Transverse colon (tissue), 4 donors: ENCODE measurements around the gene KCTD19. TPM values are rescaled to one million over a fixed set of nuclear protein-coding genes. Genes with fewer than 3 reads are reported as not detected.

Experiments
- DNase-seq: peaks from one replicate; pipeline ENCODE4 v3.0.0-alpha.2; 2019
- H3K27ac ChIP-seq, 4 donors: fragments of 200-600 bp; sonication (generic); 2 replicates each; pipeline ENCODE4 v1.5.1; 2016 to 2018; ENCODE audit warnings: inconsistent platforms in 4 of 4
- H3K27me3 ChIP-seq: fragments of 200-600 bp; sonication (generic); 2 replicates; pipeline ENCODE4 v1.5.1; 2017; ENCODE audit warnings: inconsistent platforms
- H3K36me3 ChIP-seq, 4 donors: fragments of 200-600 bp; sonication (generic); 2 replicates each; pipeline ENCODE4 v1.5.1; 2017 to 2019; ENCODE audit warnings: inconsistent platforms in 4 of 4
- H3K4me1 ChIP-seq, 4 donors: fragments of 200-600 bp; sonication (generic); 2 replicates each; pipeline ENCODE4 v1.5.1; 2017 to 2020; ENCODE audit warnings: inconsistent platforms in 4 of 4
- H3K4me3 ChIP-seq, 4 donors: fragments of 200-600 bp; sonication (generic); 1 replicate in 1 of 4; 2 replicates in 3 of 4; pipeline versions ENCODE4 v1.5.1 to v1.6.1; 2017 to 2019; ENCODE audit warnings: inconsistent platforms in 4 of 4
- H3K9me3 ChIP-seq, 2 donors: fragments of 200-600 bp; sonication (generic); 2 replicates each; pipeline ENCODE4 v1.5.1; 2017 to 2019; ENCODE audit warnings: inconsistent platforms in 2 of 2
- CTCF ChIP-seq, 5 experiments: fragments of 200-600 bp in 3 of 5; fragments of 450-650 bp in 2 of 5; sonication (generic) in 3 of 5; IDR thresholded peaks; 1 replicate in 2 of 5; 2 replicates in 3 of 5; pipeline ENCODE4 v1.5.1; 2016 to 2017; ENCODE audit warnings: antibody characterized with exemption in 5 of 5, inconsistent platforms in 3 of 5, mild to moderate bottlenecking in 2 of 5, moderate library complexity in 1 of 5
- EP300 ChIP-seq: sonication (generic); formaldehyde crosslinking; IDR thresholded peaks from one replicate; pipeline ENCODE4 v1.6.1; 2017; ENCODE audit warnings: antibody characterized with exemption, low read depth
- POLR2A ChIP-seq: fragments of 450-650 bp; IDR thresholded peaks from one replicate; pipeline ENCODE4 v1.6.1; 2016; ENCODE audit warnings: antibody characterized with exemption, mild to moderate bottlenecking, moderate library complexity
- POLR2AphosphoS5 ChIP-seq, 3 donors: sonication (generic); formaldehyde crosslinking; IDR thresholded peaks; one replicate each; pipeline ENCODE4 v1.6.1; 2016; ENCODE audit warnings: antibody characterized with exemption in 3 of 3
- WGBS, 2 donors: methylation state at CpG; one replicate each; pipeline ENCODE4 v1.1.5; 2018; ENCODE audit warnings: low coverage in 1 of 2; 5-methylcytosine and 5-hydroxymethylcytosine counted together
- in situ Hi-C, 4 donors: fragments of 200-750 bp; cut with MboI; loops; one replicate each; pipeline versions ENCODE4 v1.15.0 to v1.15.1; 2017; ENCODE audit warnings: low sequenced_read_pairs in 3 of 4, low pct_ligation_motif_present in 1 of 4, low pct_unique_long_range_greater_than_20kb in 1 of 4
- intact Hi-C: fragments of 100-400 bp; cut with DNase I; formaldehyde crosslinking; loops from one replicate; pipeline ENCODE4 v1.15.1; 2023; ENCODE audit warnings: low total_unique reads
- total RNA-seq, 4 donors: library from RNA; depleted of rRNA; stranded (reverse); fragments of >200 nt; gene quantifications; one replicate each; pipeline ENCODE4 v1.1.0, GENCODE V29; 2016

KCTD19 gene
- total RNA-seq, 4 donors from 2014 or later: not detected

GRCh38 chr16:67265834-67266233 lies 60.7 kb downstream of the KCTD19 start:
- Histone ChIP-seq H3K27me3 (peaks cover 3% of the 10 kb centered on the region), H3K27ac (no peak overlapping the region), H3K36me3 (no peaks in the 10 kb centered on the region), H3K4me1 (no peaks in the 10 kb centered on the region), H3K9me3 (no peaks in the 10 kb centered on the region), H3K4me3 (no peak overlapping the region)
- WGBS, 2 donors: 58 to 72% methylated on average over 4 to 8 of the region's 8 CpGs
- no peak for TF ChIP-seq POLR2A
- no peak for TF ChIP-seq POLR2AphosphoS5 (IDR thresholded peaks at IDR 0.05)
- no peak for TF ChIP-seq CTCF (IDR thresholded peaks at IDR 0.05)
- no peak for TF ChIP-seq EP300
- no peak for DNase-seq
- in situ Hi-C loops (no loop called here), intact Hi-C loops (no loop called here)

- DNase-seq: no peak
Measured at GRCh38 chr16:67264866-67265265, 61.7 kb downstream of the KCTD19 start.

GRCh38 chr16:67264277-67264676 lies 62.3 kb downstream of the KCTD19 start:
- H3K9me3 ChIP-seq: no peaks in the 10 kb centered on the region
- TF ChIP-seq POLR2AphosphoS5 (IDR thresholded peaks at IDR 0.05) (no peak), EP300 (no peak), POLR2A (no peak), CTCF (IDR thresholded peaks at IDR 0.05) (no peak)
- DNase-seq: no peak
- no peak overlapping the region for H3K4me3 ChIP-seq
- no peaks in the 10 kb centered on the region for H3K36me3 ChIP-seq
- no peaks in the 10 kb centered on the region for H3K4me1 ChIP-seq
- WGBS, 2 donors: 81% methylated on average over 9 of the region's 9 CpGs; no CpG with 5 or more reads in 1 of the 2 donors
- intact Hi-C loops: no loop called here
- no peak overlapping the region for H3K27ac ChIP-seq
- in situ Hi-C loops: no loop called here
- no peaks in the 10 kb centered on the region for H3K27me3 ChIP-seq

More at GRCh38 chr16:67264866-67265265, 61.7 kb downstream of the KCTD19 start:
- intact Hi-C loops: no loop called here
- Histone ChIP-seq H3K9me3 (no peaks in the 10 kb centered on the region), H3K27ac (no peak overlapping the region), H3K4me1 (no peaks in the 10 kb centered on the region), H3K4me3 (no peak overlapping the region), H3K27me3 (peaks cover 1% of the 10 kb centered on the region), H3K36me3 (no peaks in the 10 kb centered on the region)
- TF ChIP-seq POLR2A (no peak), EP300 (no peak), POLR2AphosphoS5 (IDR thresholded peaks at IDR 0.05) (no peak), CTCF (IDR thresholded peaks at IDR 0.05) (no peak)
- WGBS, 2 donors: 87 to 88% methylated on average over 3 to 5 of the region's 5 CpGs
- in situ Hi-C loops: no loop called here

GRCh38 chr16:67263201-67263600 lies 63.3 kb downstream of the KCTD19 start:
- no peak for DNase-seq
- Histone ChIP-seq H3K36me3 (no peaks in the 10 kb centered on the region), H3K27ac (no peak overlapping the region), H3K4me3 (no peak overlapping the region), H3K27me3 (no peaks in the 10 kb centered on the region), H3K9me3 (no peaks in the 10 kb centered on the region), H3K4me1 (no peaks in the 10 kb centered on the region)
- WGBS, 2 donors: 95% methylated on average over 3 of the region's 3 CpGs; no CpG with 5 or more reads in 1 of the 2 donors
- TF ChIP-seq POLR2A (no peak), EP300 (no peak), CTCF (IDR thresholded peaks at IDR 0.05) (no peak), POLR2AphosphoS5 (IDR thresholded peaks at IDR 0.05) (no peak)
- in situ Hi-C loops (no loop called here), intact Hi-C loops (no loop called here)
